Activated CD8-positive, alpha-beta T cell treated with anti-CD3 and anti-CD28 coated beads for 36 hours (primary cell): ENCODE data around the gene SNX32. TPM values are rescaled to one million over a fixed set of nuclear protein-coding genes. Genes with fewer than 3 reads are reported as not detected.
A peak's percentile ranks its signal among the peaks of the same experiment; 100 is the strongest.

Source experiments
- ATAC-seq: fragments of 200-7000 bp; cut with Tn5 transposase; one replicate; pipeline ENCODE4 v1.10.0; 2021; ENCODE audit warnings: mild to moderate bottlenecking, moderate library complexity
- CTCF ChIA-PET: fragments of 350-600 bp; sonication (Branson Sonifier 250); formaldehyde crosslinking; loops from one replicate; lab custom pipeline; 2021; ENCODE audit warnings: antibody characterized with exemption; lab: Charles Lee
- POLR2A ChIA-PET: fragments of 350-600 bp; sonication (Branson Sonifier 250); formaldehyde crosslinking; loops from one replicate; lab custom pipeline; 2021; ENCODE audit warnings: antibody characterized with exemption; lab: Charles Lee
- DNase-seq: peaks from one replicate; pipeline ENCODE4 v3.0.0-alpha.2; 2020
- H3K27ac Mint-ChIP-seq: one replicate; pipeline ENCODE4 v1.8.0; 2021; ENCODE audit warnings: mild to moderate bottlenecking, mixed read lengths
- H3K27me3 Mint-ChIP-seq: one replicate; pipeline ENCODE4 v1.8.0; 2021; ENCODE audit warnings: mixed read lengths
- H3K36me3 Mint-ChIP-seq: one replicate; pipeline ENCODE4 v1.8.0; 2021; ENCODE audit warnings: low read depth, mixed read lengths
- H3K4me1 Mint-ChIP-seq: one replicate; pipeline ENCODE4 v1.8.0; 2021; ENCODE audit warnings: low read depth, mixed read lengths
- H3K4me3 Mint-ChIP-seq: one replicate; pipeline ENCODE4 v1.8.0; 2021; ENCODE audit warnings: mild to moderate bottlenecking, moderate library complexity, mixed read lengths
- H3K9me3 Mint-ChIP-seq: one replicate; pipeline ENCODE4 v1.8.0; 2021; ENCODE audit warnings: mixed read lengths
- intact Hi-C: fragments of 100-400 bp; cut with micrococcal nuclease; formaldehyde crosslinking; loops from one replicate; pipeline ENCODE4 v1.10.0; 2022
- total RNA-seq, 2 experiments: library from RNA; stranded (reverse); gene quantifications; one replicate each; pipeline ENCODE4 v1.2.3, GENCODE V29; 2021
- TF ChIP-seq, protein P1 (sequence below): fragments of 200-600 bp; IDR thresholded peaks from one replicate; pipeline ENCODE4 v1.8.0; 2022; ENCODE audit warnings: antibody characterized with exemption, mild to moderate bottlenecking

SNX32 gene
- total RNA-seq, 2 experiments from 2014 or later = 1.6 to 2.1 TPM

DNA sequence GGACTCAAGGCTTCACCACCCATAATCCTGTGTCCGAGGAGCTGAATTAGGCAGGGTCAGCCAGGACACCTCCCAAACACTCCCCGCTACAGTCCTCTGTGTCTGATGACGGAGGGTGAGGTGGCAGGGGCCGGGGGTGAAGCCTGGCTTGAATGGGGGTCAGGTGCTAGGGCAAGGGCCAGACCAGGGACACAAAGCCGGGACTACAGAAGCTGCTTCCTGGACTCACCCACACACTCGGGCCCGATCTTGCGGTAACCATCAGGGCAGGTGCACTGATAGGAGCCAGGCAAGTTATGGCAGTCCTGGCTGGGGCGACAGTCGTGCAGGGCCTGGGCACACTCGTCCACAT lies 36.5 kb downstream of the SNX32 start:
- intact Hi-C loops = no loop called here
- Mint-ChIP-seq H3K27ac (no peak overlapping the region), H3K36me3 (peaks cover 9% of the 10 kb centered on the region), H3K27me3 (no peaks in the 10 kb centered on the region), H3K4me3 (no peak overlapping the region), H3K4me1 (peaks cover 30% of the 10 kb centered on the region), H3K9me3 (no peaks in the 10 kb centered on the region)
- DNase-seq = no peak
- TF ChIP-seq, protein P1, sequence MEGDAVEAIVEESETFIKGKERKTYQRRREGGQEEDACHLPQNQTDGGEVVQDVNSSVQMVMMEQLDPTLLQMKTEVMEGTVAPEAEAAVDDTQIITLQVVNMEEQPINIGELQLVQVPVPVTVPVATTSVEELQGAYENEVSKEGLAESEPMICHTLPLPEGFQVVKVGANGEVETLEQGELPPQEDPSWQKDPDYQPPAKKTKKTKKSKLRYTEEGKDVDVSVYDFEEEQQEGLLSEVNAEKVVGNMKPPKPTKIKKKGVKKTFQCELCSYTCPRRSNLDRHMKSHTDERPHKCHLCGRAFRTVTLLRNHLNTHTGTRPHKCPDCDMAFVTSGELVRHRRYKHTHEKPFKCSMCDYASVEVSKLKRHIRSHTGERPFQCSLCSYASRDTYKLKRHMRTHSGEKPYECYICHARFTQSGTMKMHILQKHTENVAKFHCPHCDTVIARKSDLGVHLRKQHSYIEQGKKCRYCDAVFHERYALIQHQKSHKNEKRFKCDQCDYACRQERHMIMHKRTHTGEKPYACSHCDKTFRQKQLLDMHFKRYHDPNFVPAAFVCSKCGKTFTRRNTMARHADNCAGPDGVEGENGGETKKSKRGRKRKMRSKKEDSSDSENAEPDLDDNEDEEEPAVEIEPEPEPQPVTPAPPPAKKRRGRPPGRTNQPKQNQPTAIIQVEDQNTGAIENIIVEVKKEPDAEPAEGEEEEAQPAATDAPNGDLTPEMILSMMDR = no peak
- POLR2A ChIA-PET = interaction anchor here (10.6 to 29.8 kb wide), 2 partner anchors 13 to 19 kb away, joined by 182 to 560 read pairs; partner anchors contain the start of genes CCDC85B, CFL1, CTSW and FIBP
- CTCF ChIA-PET = interaction anchor here (0.9 to 7.1 kb wide), 5 partner anchors 8 to 159 kb away, joined by 3 to 153 read pairs (median 7); partner anchors contain the start of genes CCDC85B, CFL1, FIBP and KAT5
- no peak for ATAC-seq

DNA sequence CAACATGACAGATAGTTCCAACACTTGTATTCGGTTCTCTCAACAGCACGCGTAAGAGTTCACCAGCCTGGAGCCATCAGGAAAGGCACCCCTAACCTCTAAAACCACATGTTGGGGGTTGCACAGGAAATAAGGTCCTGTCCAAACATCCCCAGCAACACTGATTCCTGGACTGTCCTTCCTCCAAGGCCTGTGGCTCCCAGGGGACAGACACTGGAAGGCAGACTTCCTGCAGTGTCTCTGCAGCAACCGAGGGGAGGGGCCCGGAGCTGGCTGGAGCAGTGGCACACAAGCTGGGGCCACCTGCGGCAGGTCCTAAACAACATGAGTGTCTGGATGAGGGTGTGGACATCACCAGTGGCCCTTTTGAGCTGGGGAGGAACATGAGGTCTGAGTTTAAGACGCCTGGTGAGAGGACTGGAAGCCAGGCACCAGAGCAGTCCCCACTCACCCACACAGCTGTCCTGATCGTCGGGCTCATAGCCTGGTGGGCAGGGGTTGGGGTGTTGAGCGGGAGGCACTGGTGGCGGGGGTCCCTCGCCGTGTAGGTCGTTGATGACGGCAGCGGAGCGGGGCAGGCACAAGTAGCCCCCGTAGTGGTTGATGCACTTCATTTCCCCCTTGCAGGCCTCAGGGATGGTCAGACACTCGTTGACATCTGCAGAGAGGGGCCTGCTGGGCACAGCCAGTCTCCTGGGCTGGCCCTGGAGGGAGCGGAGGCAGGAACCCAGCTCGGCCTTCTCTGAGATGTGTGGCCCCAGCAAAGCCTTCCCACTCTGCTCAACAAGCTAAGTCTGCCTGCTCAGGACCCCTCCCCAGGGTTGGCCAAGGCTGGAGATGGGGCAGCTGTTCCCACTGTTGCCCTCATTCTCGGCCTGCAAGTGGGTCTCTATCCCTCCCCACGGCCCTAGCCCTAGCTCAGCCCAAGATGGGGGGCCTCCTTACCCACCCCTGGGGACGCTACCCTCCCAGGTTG lies 37.2 kb downstream of the SNX32 start:
- Mint-ChIP-seq H3K9me3 (no peaks in the 10 kb centered on the region), H3K4me1 (peaks cover 30% of the 10 kb centered on the region), H3K27ac (no peak overlapping the region), H3K27me3 (no peaks in the 10 kb centered on the region), H3K36me3 (peaks cover 9% of the 10 kb centered on the region), H3K4me3 (no peak overlapping the region)
- DNase-seq = no peak
- POLR2A ChIA-PET = interaction anchor here (0.7 to 29.8 kb wide), 6 partner anchors 14 to 283 kb away, joined by 3 to 560 read pairs (median 4); partner anchors contain the start of genes CCDC85B, CFL1, CTSW and FIBP
- ATAC-seq = no peak
- TF ChIP-seq, protein P1 = no peak
- CTCF ChIA-PET = interaction anchor here (0.9 to 7.1 kb wide), 7 partner anchors 8 to 160 kb away, joined by 3 to 153 read pairs (median 6); partner anchors contain the start of genes CCDC85B, CFL1, FIBP and KAT5
- intact Hi-C loops = no loop called here

DNA sequence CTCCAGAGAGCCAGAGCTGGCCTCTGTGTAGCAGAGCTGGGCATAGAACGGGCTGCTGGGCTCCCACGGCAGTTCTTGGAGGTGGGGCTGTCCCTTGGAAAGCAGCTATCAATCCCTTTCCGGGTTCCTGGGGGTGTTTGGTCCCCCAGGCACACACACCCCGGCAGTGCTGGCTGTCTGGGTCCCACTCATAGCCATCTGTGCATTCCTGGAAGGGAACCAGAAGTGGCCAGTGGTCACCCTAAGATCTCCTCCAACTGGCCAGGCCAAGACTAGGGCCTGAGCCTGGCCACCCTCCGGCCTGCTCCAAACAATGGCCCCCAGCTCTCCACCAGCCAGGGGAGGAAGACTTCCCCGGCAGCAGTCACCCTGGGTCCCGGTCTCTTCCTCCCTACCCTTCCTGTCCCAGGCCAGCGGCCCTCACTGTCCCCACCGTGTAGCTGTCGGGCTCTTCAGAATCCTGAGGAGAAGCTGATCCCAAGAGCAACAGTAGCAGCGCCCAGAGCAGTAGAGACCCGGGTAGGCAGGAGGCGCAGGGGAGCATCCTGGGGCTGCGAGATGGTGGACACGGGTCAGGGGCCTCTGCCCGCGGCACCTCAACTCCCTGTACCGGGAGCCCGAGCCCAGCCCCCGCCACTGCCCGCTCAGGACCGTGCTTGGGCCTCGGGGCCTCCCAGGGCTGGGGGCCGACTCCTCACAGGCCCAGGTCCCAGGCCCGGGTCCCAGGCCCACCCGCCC lies 38.2 kb downstream of the SNX32 start:
- TF ChIP-seq, protein P1 = no peak
- DNase-seq (no peak), ATAC-seq (no peak)
- Mint-ChIP-seq H3K36me3 (peaks cover 5% of the 10 kb centered on the region), H3K27me3 (no peaks in the 10 kb centered on the region), H3K4me1 (peaks cover 39% of the 10 kb centered on the region), H3K9me3 (no peaks in the 10 kb centered on the region), H3K4me3 (peak overlapping the region; percentile 39), H3K27ac (no peak overlapping the region)
- intact Hi-C loops = no loop called here
- ChIA-PET POLR2A (interaction anchor here (0.6 to 29.8 kb wide), 8 partner anchors 15 to 284 kb away, joined by 3 to 560 read pairs (median 3); partner anchors contain the start of genes CCDC85B, CFL1, CTSW and FIBP), CTCF (interaction anchor here (0.9 to 7.1 kb wide), 5 partner anchors 9 to 117 kb away, joined by 3 to 153 read pairs (median 6); partner anchors contain the start of genes CCDC85B, CFL1, FIBP and MUS81)

DNA sequence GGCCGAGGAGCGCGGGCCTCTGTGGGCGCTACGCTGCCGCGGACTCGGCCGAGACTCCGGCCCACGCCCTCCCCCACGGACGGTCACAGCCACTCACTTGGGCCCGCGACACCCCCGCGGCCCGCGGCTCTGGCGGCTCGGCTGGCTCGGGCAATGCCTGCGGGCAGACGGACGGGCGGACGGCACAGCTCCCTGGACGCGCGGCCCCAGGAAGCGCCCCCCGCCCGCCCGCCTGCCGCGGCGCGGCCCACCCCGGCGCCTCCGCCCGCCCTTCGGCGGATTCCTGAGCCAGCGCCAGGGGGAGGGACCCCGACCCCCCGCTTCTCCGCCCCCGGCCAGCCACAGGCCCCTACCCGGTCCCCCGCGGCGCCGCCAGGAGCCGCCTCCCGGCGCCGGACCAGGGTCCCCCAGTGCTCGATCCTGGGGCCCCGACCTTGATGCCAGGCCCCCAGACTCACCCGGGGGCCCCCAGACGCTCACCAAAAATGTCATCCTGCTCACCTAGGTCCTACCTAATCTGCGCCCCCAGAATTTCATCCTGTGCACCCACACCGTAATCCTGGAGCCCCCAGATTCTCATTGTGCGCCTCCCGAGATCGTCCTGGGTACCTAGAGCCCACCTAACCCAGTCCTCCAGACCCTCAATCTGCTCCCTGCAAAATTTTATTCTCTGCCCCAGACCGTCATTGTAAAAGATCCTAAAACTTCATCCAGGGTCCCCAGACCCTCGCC lies 39.0 kb downstream of the SNX32 start, which contains the start of gene EFEMP2:
TSS of gene EFEMP2 (minus strand) at position 215 of the 732 bp plus-strand sequence. CDS start 446 bp downstream, outside the sequence.
- TF ChIP-seq, protein P1 = no peak
- Mint-ChIP-seq H3K9me3 (no peaks in the 10 kb centered on the region), H3K4me3 (peak within 1 kb of the TSS; percentile 84), H3K27me3 (no peaks in the 10 kb centered on the region), H3K27ac (peak within 1 kb of the TSS; percentile 81), H3K36me3 (peaks cover 1% of the 10 kb centered on the region), H3K4me1 (peaks cover 44% of the 10 kb centered on the region)
- CTCF ChIA-PET = interaction anchor here (1.2 to 7.1 kb wide), 4 partner anchors 13 to 54 kb away, joined by 3 to 153 read pairs (median 34); partner anchors contain the start of genes CCDC85B, CFL1, FIBP and MUS81
- intact Hi-C loops = no loop called here
- ATAC-seq (no peak), DNase-seq (no peak)
- POLR2A ChIA-PET = interaction anchor here (0.8 to 29.8 kb wide), 5 partner anchors 15 to 483 kb away, joined by 3 to 560 read pairs (median 3); partner anchors contain the start of genes CCDC85B, CFL1, CTSW and FIBP
